HepG2 (cell line): Measurements from ENCODE around the gene SLC43A3. TPM values are rescaled to one million over a fixed set of nuclear protein-coding genes. Genes with fewer than 3 reads are reported as not detected.

Source experiments
- AHDC1 ChIP-seq: sonication (generic); formaldehyde crosslinking; IDR thresholded peaks from 2 replicates; pipeline ENCODE4 v1.5.1; 2020; ENCODE audit warnings: mild to moderate bottlenecking, missing genetic modification reagents, borderline replicate concordance
- HIC2 ChIP-seq: sonication (generic); formaldehyde crosslinking; IDR thresholded peaks from 2 replicates; pipeline ENCODE4 v1.9.0; 2022; ENCODE audit warnings: low read depth, missing genetic modification reagents
- HIVEP1 ChIP-seq: sonication (generic); formaldehyde crosslinking; IDR thresholded peaks from 2 replicates; pipeline ENCODE4 v1.4.0; 2020; ENCODE audit warnings: mild to moderate bottlenecking, missing genetic modification reagents
- HMG20A ChIP-seq: IDR thresholded peaks from 2 replicates; pipeline ENCODE4 v1.6.1; 2016; ENCODE audit warnings: borderline replicate concordance
- KLF15 ChIP-seq: sonication (generic); formaldehyde crosslinking; IDR thresholded peaks from 2 replicates; pipeline ENCODE4 v1.8.1; 2023; ENCODE audit warnings: borderline replicate concordance, mild to moderate bottlenecking, inconsistent platforms, missing genetic modification reagents, mixed read lengths
- MIER2 ChIP-seq: IDR thresholded peaks from 2 replicates; pipeline ENCODE4 v1.6.1; 2016; ENCODE audit warnings: missing biosample characterization, missing genetic modification reagents
- MXD1 ChIP-seq: sonication (generic); formaldehyde crosslinking; IDR thresholded peaks from 2 replicates; pipeline ENCODE4 v1.4.0; 2020; ENCODE audit warnings: mild to moderate bottlenecking, missing genetic modification reagents
- POLR2AphosphoS2 ChIP-seq: IDR thresholded peaks from 2 replicates; pipeline ENCODE4 v1.6.1; 2011; ENCODE audit warnings: low read depth, low read length, improper control_type of control experiment
- RARA ChIP-seq: IDR thresholded peaks from 2 replicates; pipeline ENCODE4 v1.6.1; 2016; ENCODE audit warnings: missing genetic modification reagents, missing compliant biosample characterization
- RFX1 ChIP-seq: fragments of 450-650 bp; IDR thresholded peaks from 2 replicates; pipeline ENCODE4 v1.6.1; 2017
- SMARCE1 ChIP-seq: fragments of 450-650 bp; IDR thresholded peaks from 2 replicates; pipeline ENCODE4 v1.6.1; 2017; ENCODE audit warnings: borderline replicate concordance
- TERF1 ChIP-seq: sonication (generic); formaldehyde crosslinking; IDR thresholded peaks from 2 replicates; pipeline ENCODE4 v1.8.0; 2022; ENCODE audit warnings: mild to moderate bottlenecking, missing genetic modification reagents, moderate library complexity
- TFDP2 ChIP-seq: sonication (generic); formaldehyde crosslinking; IDR thresholded peaks from 2 replicates; pipeline ENCODE4 v1.4.0; 2020; ENCODE audit warnings: missing genetic modification reagents
- XBP1 ChIP-seq: sonication (generic); formaldehyde crosslinking; IDR thresholded peaks from 2 replicates; pipeline ENCODE4 v1.5.0; 2020; ENCODE audit warnings: missing genetic modification reagents
- YEATS4 ChIP-seq: sonication (generic); formaldehyde crosslinking; IDR thresholded peaks from 2 replicates; pipeline ENCODE4 v1.4.0; 2020; ENCODE audit warnings: missing genetic modification reagents, borderline replicate concordance
- ZBTB20 ChIP-seq: sonication (generic); formaldehyde crosslinking; IDR thresholded peaks from 2 replicates; pipeline ENCODE4 v1.8.1; 2023; ENCODE audit warnings: missing genetic modification reagents, low read depth, mild to moderate bottlenecking, borderline replicate concordance
- ZFY ChIP-seq: sonication (generic); formaldehyde crosslinking; IDR thresholded peaks from 2 replicates; pipeline ENCODE4 v1.4.0; 2020; ENCODE audit warnings: missing genetic modification reagents
- ZNF577 ChIP-seq: sonication (generic); formaldehyde crosslinking; IDR thresholded peaks from 2 replicates; pipeline ENCODE4 v1.4.0; 2020; ENCODE audit warnings: mild to moderate bottlenecking, low read depth, missing genetic modification reagents, borderline replicate concordance
- ZNF724P ChIP-seq: sonication (generic); formaldehyde crosslinking; IDR thresholded peaks from 2 replicates; pipeline ENCODE4 v1.8.0; 2022; ENCODE audit warnings: missing genetic modification reagents, borderline replicate concordance
- polyA plus RNA-seq, 8 experiments: library from polyadenylated mRNA; depleted of rRNA in 3 of 8; stranded (reverse) in 7 of 8; unstranded in 1 of 8; fragments of >200 nt; fragmentation: Illumina TruSeq in 4 of 8; extraction: Trizol in 4 of 8; gene quantifications; 2 replicates each; pipeline versions ENCODE4 v1.2.1 to v1.2.3, GENCODE V29; 2011 to 2016; ENCODE audit warnings: low read depth in 4 of 8, missing spikeins in 1 of 8, mixed read lengths in 1 of 8; ENCODE audit not compliant: insufficient read depth in 1 of 8
- total RNA-seq, 5 experiments: library from RNA; depleted of rRNA; stranded (reverse); fragments of >200 nt; fragmentation: Illumina TruSeq; extraction: Trizol; gene quantifications; 2 replicates each; pipeline ENCODE4 v1.2.3, GENCODE V29; 2016; ENCODE audit warnings: low read depth in 1 of 5

Gene SLC43A3
- total and polyA plus RNA-seq, 2 of the 13 experiments (the other 11 are each of a cell fraction or from before 2014, with no cell fraction given): 2.6 TPM; not detected in 1

GRCh38 chr11:57434640-57435546 lies 8.0 kb upstream of the SLC43A3 start (continued):
- TF ChIP-seq TERF1 (CRISPR knock-in tag) (no peak), HMG20A (peak; percentile 91), SMARCE1 (no peak), ZFY (CRISPR knock-in tag) (no peak), ZNF724P (CRISPR knock-in tag) (no peak), HIC2 (CRISPR knock-in tag) (0 out of 2 replicates have a peak, but pooled peaks have one; percentile 25), MXD1 (no peak), RARA (CRISPR knock-in tag) (peak; percentile 79), AHDC1 (CRISPR knock-in tag) (peak; percentile 90), HIVEP1 (no peak), XBP1 (no peak), TFDP2 (CRISPR knock-in tag) (no peak), POLR2AphosphoS2 (no peak), KLF15 (CRISPR knock-in tag) (no peak), ZNF577 (CRISPR knock-in tag) (no peak), MIER2 (CRISPR knock-in tag) (peak; percentile 85), ZBTB20 (CRISPR knock-in tag) (peak; percentile 50; the same call in 1 of the 2 replicates), RFX1 (no peak), YEATS4 (CRISPR knock-in tag) (no peak)
